Measurements from ENCODE around the gene FAHD2B.
"Not testable (repeated sequence)": the region's sequence is repeated elsewhere in the genome, so short reads cannot be mapped to it uniquely, and the experiment has no call there.

FAHD2B gene

GRCh38 chr2:97068074-97068473 is 26.6 kb downstream of the FAHD2B start:
- DNase-seq (ENCODE audit: low read depth in 2 of 3, low spot score in 2 of 3) = no peak

GRCh38 chr2:97067279-97068004 is 27.2 kb downstream of the FAHD2B start:
- no peak for DNase-seq (ENCODE audit: low read depth in 2 of 3, low spot score in 2 of 3)

- not testable (repeated sequence) for DNase-seq (ENCODE audit: low read depth in 2 of 3, low spot score in 2 of 3)
These were observed 28.7 kb downstream of the FAHD2B start for GRCh38 chr2:97066030-97066429.

- DNase-seq (ENCODE audit: low read depth in 2 of 3, low spot score in 2 of 3) = not testable (repeated sequence)
These were observed 32.7 kb downstream of the FAHD2B start for GRCh38 chr2:97062020-97062419.

GRCh38 chr2:97059782-97060181 is 34.9 kb downstream of the FAHD2B start:
- not testable (repeated sequence) for DNase-seq (ENCODE audit: low read depth in 2 of 3, low spot score in 2 of 3)

- DNase-seq (ENCODE audit: low read depth in 2 of 3, low spot score in 2 of 3) = not testable (repeated sequence)
These were observed 38.5 kb downstream of the FAHD2B start for GRCh38 chr2:97056150-97056549.

GRCh38 chr2:97050032-97050431 is 44.6 kb downstream of the FAHD2B start:
- not testable (repeated sequence) for DNase-seq (ENCODE audit: low read depth in 2 of 3, low spot score in 2 of 3)

- DNase-seq (ENCODE audit: low read depth in 2 of 3, low spot score in 2 of 3) = not testable (repeated sequence)
These were observed 46.2 kb downstream of the FAHD2B start for GRCh38 chr2:97048448-97048847.

GRCh38 chr2:97046676-97047075 is 48.0 kb downstream of the FAHD2B start:
- DNase-seq (ENCODE audit: low read depth in 2 of 3, low spot score in 2 of 3) = not testable (repeated sequence)

GRCh38 chr2:97045895-97046499 is 48.7 kb downstream of the FAHD2B start:
- not testable (repeated sequence) for DNase-seq (ENCODE audit: low read depth in 2 of 3, low spot score in 2 of 3)

Measured in activated CD8-positive, alpha-beta memory T cell treated with anti-CD3 and anti-CD28 coated beads for 48 hours (primary cell).